IPS-11a (cell line): ENCODE data around the gene METTL24.

Experiments used
- H3K4me3 ChIP-seq: one replicate; pipeline ENCODE4 v1.5.1; 2013; ENCODE audit warnings: low read depth, low read length, control low read depth

Gene METTL24

GRCh38 chr6:110201151-110201884 is 156.8 kb downstream of the METTL24 start:
- H3K4me3 ChIP-seq: no peak overlapping the region

- no peak overlapping the region for H3K4me3 ChIP-seq
Measured at GRCh38 chr6:110198561-110198960, 159.6 kb downstream of the METTL24 start.

- no peak overlapping the region for H3K4me3 ChIP-seq
Measured at GRCh38 chr6:110196874-110197273, 161.3 kb downstream of the METTL24 start.

GRCh38 chr6:110195639-110196038 is 162.5 kb downstream of the METTL24 start:
- H3K4me3 ChIP-seq: no peak overlapping the region
